Activated T-helper 1 cell treated with anti-CD3 and anti-CD28 coated beads, Interleukin-2, amount 50 U/mL, for 16 hours (primary cell): Measurements from ENCODE around the gene GIGYF1.
"Not testable (repeated sequence)": the region's sequence is repeated elsewhere in the genome, so short reads cannot be mapped to it uniquely, and the experiment has no call there.

ENCODE experiments used
- DNase-seq, 2 donors: peaks; one replicate each; pipeline ENCODE4 v3.0.0-alpha.2; 2020; ENCODE audit warnings: low read depth in 1 of 2, low spot score in 1 of 2

GIGYF1 gene

DNA sequence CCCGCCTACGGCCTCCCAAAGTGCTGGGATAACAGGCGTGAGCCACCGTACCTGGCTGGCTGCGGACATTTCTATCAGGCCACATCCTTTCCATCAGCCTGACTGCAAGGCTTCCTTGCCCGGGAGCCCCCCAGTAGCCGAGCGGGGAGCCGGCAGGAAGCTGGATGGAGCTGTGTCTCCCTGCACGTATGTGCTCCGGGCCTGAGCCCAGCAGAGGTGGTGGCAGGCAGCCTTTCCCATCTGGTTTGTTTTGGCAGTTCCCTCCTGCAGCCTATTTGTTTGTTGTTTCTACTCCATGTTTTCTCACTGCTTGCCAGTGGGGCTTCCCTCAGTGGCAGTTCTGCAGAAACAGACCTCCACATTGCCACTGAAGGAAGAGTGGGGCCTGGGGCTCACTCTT lies 17.3 kb upstream of the GIGYF1 start:
- no peak for DNase-seq

- DNase-seq = no peak
Observed at GRCh38 chr7:100710452-100710851, 16.4 kb upstream of the GIGYF1 start.

GRCh38 chr7:100708395-100708794 lies 14.3 kb upstream of the GIGYF1 start:
- no peak for DNase-seq

DNA sequence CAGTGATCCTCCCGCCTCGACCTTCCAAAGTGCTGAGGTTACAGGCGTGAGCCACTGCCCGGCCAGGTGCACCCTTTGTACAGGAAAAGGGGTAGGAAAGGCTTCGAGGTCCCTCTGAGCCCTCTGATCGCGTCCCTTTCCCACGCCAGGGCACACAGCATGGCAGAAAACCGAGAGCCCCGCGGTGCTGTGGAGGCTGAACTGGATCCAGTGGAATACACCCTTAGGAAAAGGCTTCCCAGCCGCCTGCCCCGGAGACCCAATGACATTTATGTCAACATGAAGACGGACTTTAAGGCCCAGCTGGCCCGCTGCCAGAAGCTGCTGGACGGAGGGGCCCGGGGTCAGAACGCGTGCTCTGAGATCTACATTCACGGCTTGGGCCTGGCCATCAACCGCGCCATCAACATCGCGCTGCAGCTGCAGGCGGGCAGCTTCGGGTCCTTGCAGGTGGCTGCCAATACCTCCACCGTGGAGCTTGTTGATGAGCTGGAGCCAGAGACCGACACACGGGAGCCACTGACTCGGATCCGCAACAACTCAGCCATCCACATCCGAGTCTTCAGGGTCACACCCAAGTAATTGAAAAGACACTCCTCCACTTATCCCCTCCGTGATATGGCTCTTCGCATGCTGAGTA lies 12.7 kb upstream of the GIGYF1 start:
- no peak for DNase-seq

- DNase-seq = peak; percentile 95 to 98
Observed at GRCh38 chr7:100705753-100706671, 12.0 kb upstream of the GIGYF1 start, which contains the start of gene POP7. Gene POP7 (plus strand): TSS chr7:100706121. CDS start chr7:100706831, 710 bp downstream.

GRCh38 chr7:100705320-100705752 lies 11.3 kb upstream of the GIGYF1 start:
- peak; percentile 59 to 70 for DNase-seq

DNA sequence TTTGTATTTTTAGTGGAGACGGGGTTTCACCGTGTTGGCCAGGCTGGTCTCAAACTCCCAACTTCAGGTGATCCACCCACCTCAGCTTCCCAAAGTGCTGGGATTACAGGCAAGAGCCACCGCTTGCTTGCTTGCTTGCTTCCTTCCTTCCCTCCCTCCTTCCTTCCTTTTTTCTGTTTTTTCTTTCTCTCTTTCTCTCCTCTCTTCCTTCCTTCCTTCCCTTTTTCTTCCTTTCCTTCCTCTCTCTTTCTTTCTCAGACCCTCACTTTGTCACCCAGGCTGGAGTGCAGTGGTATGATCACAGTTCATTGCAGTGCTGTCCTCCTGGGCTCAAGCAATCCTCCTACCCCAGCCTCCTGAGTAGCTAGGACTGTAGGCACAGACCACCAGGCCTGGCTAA lies 7.0 kb upstream of the GIGYF1 start:
- not testable (repeated sequence) for DNase-seq

- DNase-seq = no peak
Observed at GRCh38 chr7:100699018-100699417, 5.0 kb upstream of the GIGYF1 start.

- no peak for DNase-seq
Observed at GRCh38 chr7:100696123-100696521, 2.1 kb upstream of the GIGYF1 start.

- no peak for DNase-seq
Observed at GRCh38 chr7:100693312-100694097, 545 bp downstream of the GIGYF1 start.

DNA sequence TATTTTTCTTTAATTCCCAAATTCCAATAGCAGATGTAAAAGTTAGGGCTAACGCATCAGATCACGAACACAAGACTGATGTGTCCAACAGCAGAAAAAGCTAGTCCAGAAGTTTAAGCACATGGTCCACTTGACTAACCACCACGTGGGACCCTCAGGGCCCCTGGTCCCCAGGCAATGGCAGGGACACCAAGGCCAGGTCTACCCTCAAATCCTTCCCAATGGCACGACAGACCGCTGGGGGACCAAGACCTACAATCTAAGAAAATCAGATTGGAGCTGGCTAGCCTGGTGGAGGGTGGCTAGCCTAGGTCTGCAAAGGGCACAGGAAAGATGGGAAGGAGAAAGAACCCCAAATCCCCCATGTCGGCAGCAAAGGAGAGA lies 1.5 kb downstream of the GIGYF1 start:
- DNase-seq = no peak

GRCh38 chr7:100691676-100692577 lies 2.1 kb downstream of the GIGYF1 start:
- peak; percentile 60 to 64 for DNase-seq

DNA sequence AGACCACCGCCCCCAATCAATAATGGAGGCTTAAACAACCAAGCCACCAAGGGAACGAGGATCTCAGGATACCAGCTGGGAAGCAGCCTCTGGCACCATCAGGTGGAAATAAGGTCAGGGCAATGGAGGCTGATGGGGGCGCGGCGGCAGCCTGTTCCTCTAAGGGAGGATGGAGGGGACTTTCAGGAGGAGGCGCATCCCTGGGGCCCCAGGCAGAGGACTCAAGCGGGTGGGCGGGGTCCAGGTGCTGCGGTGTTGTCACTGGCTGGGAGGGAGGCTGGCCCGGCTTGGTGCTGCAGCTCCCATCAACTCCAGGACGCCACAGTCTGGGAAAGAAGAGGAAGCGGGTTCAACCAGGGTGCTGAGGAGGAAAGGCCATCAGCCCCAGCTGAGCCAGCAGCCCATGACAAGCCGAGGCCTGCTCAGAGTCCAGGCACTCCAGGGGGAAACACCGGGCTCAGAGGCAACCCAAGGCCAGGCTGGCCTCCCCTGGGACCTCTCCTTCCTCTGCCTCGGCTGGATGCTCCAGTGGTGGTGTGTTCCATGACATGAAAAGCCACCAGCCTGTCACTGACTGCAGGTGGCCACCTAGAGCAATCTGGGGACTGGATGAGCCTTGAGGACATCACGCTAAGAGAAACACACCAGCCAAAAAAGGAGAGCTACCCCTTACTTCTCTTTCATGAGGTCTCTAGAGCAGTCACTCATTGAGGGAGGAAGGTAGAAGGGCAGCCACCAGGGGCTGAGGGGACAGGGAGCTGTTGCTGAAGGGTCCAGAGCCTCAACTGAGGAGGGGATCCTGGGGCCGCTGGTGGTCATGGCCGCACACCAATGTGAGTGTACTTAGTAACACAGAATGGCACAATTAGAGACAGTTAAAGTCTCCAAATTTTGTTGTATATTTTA lies 4.6 kb downstream of the GIGYF1 start:
- DNase-seq = no peak

DNA sequence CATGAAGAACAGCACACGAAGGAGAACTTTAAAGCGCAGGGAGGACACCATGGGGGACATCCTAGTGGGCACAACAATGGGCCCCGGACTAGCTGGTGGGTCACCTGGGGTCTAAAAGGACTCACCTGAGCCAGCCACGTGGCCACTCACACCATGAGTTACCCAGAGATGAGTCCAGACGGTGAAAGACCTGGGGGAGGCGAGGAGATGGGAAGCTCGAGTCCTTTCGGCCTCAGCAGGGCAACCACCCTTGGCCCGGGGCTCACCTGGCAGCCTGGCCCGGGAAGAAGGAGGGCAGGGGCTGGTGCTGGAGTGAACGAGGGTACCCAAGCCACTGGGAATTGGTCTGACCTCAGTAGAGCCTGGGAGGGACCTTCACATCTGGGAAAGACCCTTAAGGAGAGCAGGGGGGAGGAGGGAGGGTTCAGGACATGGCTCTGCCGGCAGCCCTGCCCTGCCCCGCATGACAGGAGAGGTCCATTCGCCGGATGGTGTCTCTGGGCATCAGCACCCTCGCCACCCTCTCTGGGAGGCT lies 5.7 kb downstream of the GIGYF1 start:
- no peak for DNase-seq

DNA sequence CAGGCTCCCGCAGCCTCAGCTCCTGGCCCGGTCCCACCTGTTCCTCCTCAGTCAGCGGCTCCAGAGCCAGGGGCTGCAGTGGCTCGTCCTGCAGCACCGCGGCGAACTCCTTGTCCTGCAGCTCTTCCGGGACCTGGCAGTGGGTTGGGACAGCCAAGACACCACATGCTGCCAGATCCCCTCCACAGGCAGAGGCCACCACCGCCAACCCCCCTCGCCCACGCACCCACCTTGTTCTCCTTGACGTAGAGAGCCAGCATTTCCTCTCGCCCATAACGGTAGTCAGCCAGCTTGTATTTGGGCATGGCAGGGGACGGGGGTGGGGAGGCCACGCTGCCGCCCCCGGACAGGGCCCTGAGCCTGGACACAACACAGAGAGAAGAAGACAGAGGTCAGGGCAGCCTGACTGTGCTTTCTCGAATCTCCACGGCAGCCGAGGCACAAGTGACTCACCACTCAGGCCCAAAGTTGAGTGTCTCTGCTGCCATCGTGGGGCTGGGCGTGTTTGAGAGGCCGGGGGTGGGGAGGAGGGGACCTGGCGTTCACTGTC lies 6.2 kb downstream of the GIGYF1 start:
- no peak for DNase-seq

- DNase-seq = no peak
Observed at GRCh38 chr7:100687261-100687660, 6.8 kb downstream of the GIGYF1 start.

DNA sequence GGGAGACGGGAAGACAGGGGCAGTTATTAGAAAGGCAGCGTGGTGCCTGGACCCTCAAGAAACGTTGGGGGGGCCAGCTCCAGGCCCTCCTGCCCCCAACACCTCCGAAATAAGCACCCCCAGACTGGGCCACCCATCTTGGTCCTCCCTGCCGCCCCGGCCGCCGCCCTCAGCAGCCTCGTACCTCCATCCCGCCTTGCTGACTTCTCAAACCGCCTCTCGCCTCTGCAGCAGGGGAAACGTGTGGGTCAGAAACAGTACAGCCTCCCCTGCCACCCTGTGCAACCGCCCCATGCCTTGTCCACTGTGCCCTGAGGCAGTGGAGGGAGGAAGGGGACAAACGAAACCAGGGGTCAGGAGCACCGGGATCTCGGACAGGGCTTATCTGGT lies 7.2 kb downstream of the GIGYF1 start:
- DNase-seq = no peak

GRCh38 chr7:100686201-100686821 lies 7.7 kb downstream of the GIGYF1 start:
- no peak for DNase-seq
